ENCODE data around the gene ZNF862.

The ZNF862 gene

DNA sequence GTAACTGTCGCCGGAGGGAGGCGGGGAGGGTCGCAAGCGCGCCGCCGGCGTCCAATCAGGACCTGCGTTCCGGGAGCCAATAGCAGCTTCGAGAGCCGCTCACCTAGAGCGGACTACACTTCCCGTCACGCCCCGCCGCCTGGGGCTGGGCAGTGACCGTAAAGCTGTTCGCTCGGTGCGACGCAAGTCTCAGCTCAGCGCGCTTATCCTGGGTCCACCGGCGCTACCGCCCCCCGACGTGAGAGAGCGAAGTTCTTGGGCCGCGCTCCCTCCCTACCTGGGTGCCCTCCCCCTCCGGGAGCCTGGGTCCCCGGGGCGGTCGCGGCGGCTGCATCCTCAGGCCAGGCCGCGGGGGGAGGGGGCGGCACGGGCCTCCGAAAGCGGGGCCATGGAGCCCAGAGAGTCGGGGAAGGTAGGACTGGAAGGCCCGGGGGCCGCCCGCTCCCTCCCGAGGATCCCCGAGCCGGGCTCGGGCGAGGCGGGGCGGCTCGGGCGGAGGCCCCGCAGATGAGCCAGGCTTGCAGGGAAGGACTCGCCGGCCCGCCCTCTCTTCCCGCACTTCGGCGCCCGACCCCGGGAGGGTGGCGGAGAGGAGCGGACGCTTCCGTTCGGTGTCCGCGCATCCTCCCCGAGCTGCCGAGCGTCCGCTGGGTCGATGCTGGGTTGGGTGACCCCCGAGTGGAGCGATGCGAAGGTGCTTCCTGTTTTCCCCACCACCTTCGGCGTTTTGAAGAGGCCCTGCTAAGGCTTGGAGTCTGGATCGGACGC, at the start of gene ZNF862:
TSS of gene ZNF862 (plus strand) at position 152 of the 768 bp plus-strand sequence. CDS start at position 389, 237 bp downstream.
- peak; percentile 72 for DNase-seq (ENCODE audit: low read depth)

DNA sequence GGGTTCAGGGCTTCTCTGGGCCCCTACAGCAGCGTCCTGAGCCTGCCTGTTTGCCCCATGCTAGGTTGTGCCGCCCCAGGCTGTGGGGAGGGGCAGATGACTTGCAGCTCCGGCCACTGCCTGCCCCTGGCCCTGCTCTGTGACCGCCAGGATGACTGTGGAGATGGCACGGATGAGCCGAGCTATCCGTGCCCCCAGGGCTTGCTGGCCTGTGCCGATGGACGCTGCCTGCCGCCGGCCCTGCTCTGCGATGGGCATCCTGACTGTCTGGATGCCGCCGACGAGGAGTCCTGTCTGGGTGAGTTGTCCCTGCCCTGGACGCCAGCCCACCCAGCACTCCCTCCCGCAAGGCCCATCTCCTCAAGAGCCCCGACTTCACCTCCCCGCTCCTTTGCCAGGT, 49.1 kb upstream of the ZNF862 start:
- no peak for DNase-seq (ENCODE audit: low read depth)

DNA sequence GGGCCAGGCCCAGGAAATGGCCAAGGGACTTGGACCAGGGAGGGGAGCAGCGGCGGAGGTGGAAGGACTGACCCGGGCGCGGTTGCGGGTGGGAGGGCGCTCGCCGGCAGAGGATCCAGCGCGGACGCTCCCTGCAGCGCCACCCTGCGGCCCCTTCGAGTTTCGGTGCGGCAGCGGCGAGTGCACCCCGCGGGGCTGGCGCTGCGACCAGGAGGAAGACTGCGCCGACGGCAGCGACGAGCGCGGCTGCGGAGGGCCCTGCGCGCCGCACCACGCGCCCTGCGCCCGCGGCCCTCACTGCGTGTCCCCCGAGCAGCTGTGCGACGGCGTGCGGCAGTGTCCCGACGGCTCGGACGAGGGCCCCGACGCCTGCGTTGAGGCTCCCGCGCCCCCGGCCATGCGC, 48.0 kb upstream of the ZNF862 start:
- no peak for DNase-seq (ENCODE audit: low read depth)

DNA sequence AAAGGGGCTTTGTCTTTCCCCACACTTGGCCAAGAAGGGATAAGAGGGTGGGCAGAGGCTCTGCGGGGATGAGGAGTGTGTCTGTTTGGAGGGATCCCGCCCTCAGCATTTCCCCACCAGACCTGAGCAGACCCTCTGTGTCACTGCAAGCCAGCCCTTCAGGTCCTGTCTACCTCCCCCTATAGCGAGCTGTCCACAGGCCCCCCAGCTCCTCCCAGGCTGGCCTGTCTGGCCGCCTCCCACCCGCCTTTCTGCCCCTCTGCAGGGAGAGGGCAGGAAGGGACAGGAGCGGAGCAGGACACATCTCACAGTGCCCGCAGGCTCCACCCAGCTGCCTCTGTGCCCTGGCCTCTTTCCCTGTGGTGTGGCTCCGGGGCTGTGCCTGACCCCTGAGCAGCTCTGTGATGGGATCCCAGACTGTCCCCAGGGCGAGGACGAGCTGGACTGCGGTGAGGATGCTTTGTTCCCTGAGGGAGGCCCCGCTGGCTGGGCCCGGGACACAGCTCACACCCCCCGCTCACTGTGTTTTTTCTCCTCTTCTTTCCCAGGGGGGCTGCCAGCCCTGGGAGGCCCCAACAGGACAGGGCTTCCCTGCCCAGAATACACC, 47.3 kb upstream of the ZNF862 start:
- no peak for DNase-seq (ENCODE audit: low read depth)

DNA sequence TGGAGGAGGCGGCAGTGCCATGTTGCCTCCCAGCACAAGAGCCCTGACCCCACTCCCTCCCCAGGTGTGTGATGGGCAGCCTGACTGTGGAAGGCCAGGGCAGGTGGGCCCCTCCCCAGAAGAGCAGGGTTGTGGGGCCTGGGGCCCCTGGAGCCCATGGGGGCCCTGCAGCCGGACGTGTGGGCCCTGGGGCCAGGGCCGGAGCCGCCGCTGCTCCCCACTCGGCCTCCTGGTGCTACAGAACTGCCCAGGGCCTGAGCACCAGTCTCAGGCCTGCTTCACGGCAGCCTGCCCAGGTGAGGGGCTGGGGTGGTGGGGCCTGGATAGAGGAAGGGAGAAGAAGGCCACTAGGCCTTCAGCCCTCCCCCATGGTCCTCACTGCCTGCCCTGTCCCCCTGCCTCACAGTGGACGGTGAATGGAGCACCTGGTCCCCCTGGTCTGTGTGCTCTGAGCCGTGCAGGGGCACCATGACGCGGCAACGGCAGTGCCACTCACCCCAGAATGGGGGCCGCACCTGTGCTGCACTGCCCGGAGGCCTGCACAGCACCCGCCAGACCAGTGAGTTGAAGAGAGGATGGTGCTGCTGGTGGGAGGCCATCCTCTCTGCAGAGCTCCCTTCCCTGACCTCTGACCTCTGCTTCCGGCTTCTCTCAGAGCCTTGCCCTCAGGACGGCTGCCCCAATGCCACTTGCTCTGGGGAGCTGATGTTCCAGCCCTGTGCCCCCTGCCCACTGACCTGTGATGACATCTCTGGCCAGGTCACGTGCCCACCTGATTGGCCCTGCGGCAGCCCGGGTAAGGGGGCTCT, 46.6 kb upstream of the ZNF862 start:
- DNase-seq (ENCODE audit: low read depth), result no peak

DNA sequence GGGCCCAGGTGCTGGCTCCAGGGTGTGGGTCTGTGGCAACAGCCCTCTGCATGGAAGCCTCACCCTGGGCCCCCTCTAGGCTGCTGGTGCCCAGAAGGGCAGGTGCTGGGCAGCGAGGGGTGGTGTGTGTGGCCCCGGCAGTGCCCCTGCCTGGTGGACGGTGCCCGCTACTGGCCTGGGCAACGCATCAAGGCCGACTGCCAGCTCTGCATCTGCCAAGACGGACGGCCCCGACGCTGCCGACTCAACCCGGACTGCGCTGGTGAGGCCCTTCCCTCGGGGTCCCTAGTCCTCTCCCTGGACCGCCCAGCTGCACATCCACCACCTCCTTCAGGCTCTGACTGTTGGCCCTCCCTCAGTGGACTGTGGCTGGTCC, 46.0 kb upstream of the ZNF862 start:
- no peak for DNase-seq (ENCODE audit: low read depth)

DNA sequence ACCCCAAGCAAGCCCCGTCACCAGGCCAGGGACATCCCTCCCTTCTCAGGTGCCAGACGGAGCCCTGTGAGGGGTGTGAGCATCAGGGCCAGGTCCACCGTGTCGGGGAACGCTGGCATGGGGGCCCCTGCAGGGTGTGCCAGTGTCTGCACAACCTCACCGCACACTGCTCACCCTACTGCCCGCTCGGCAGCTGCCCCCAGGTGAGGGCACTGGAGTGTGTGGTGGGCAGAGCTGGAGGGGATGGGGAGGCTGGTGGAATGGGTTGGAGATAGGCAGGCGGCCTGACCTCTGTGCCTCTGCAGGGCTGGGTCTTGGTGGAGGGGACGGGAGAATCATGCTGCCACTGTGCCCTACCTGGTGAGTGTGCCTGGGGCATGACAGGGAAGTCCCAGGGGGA, 44.9 kb upstream of the ZNF862 start:
- DNase-seq (ENCODE audit: low read depth), result no peak

DNA sequence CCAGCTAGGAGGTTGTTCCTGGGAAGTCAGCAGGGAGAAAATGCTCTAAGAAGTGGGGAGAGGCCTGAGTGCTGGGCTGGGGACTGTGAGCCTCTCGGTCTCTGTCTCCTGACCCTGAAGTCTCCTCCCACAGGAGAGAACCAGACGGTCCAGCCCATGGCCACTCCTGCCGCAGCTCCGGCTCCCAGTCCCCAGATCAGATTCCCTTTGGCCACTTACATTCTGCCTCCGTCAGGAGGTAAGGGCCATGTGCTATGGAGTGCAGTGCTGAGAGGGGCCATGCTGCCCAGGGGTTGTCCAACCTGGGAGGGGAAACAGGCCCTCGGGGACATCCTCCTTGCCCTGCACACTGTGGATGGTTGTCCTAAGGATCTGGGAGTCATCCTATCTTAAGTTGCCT, 43.5 kb upstream of the ZNF862 start:
- no peak for DNase-seq (ENCODE audit: low read depth)

DNA sequence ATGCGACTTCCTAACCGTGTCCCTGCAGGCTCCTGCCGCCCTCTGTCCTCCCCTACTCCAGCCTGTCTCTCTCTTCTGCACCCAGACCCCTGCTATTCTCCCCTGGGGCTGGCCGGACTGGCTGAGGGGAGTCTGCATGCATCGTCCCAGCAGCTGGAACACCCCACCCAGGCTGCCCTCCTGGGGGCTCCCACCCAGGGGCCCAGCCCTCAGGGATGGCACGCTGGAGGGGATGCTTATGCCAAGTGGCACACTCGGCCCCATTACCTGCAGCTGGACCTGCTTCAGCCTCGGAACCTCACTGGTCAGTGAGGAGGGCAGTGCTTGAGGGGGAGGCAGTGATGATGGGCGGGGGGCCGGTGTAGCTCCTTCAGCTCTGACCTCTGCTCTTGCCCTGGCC, 43.0 kb upstream of the ZNF862 start:
- no peak for DNase-seq (ENCODE audit: low read depth)

DNA sequence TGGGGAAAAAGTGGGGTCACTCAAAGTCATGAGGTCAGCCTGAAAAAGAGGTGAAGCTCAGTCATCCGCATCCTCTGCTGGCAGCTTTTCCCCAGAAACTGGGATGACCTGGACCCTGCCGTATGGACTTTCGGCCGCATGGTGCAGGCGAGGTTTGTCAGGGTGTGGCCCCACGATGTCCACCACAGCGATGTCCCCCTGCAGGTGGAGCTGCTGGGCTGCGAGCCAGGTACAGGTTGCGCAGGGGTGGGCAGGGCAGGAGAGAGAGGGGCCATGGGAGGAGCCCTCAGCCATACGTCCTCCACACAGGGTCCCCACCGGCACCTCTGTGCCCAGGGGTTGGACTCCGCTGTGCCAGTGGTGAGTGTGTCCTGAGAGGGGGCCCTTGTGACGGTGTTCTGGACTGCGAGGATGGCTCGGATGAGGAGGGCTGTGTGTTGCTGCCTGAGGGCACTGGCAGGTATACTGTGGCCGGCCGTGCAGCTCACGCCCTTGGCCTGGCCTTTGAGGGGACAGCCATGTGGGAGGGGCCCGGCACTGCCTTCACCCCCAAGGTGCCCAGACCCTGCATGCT, 41.8 kb upstream of the ZNF862 start:
- no peak for DNase-seq (ENCODE audit: low read depth)

DNA sequence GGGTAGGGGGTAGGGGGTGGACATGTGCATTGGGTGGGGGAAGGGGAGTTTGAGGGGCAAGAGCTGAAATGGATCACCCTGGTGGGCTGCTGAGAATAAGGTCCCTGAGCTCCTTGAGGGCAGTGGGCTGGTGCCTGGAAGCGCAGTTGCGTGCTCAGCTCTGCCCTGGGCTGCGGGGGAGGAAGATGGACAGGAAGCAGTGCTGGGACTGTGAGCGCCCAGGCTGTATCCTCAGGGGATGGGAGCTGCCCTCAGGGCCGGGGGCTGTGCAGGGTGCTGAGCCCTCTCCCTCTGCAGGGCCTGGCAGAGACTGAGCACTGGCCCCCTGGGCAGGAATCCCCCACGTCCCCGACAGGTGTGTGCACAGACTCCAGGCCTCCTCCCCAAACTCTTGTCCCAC, 40.4 kb upstream of the ZNF862 start:
- no peak for DNase-seq (ENCODE audit: low read depth)

DNA sequence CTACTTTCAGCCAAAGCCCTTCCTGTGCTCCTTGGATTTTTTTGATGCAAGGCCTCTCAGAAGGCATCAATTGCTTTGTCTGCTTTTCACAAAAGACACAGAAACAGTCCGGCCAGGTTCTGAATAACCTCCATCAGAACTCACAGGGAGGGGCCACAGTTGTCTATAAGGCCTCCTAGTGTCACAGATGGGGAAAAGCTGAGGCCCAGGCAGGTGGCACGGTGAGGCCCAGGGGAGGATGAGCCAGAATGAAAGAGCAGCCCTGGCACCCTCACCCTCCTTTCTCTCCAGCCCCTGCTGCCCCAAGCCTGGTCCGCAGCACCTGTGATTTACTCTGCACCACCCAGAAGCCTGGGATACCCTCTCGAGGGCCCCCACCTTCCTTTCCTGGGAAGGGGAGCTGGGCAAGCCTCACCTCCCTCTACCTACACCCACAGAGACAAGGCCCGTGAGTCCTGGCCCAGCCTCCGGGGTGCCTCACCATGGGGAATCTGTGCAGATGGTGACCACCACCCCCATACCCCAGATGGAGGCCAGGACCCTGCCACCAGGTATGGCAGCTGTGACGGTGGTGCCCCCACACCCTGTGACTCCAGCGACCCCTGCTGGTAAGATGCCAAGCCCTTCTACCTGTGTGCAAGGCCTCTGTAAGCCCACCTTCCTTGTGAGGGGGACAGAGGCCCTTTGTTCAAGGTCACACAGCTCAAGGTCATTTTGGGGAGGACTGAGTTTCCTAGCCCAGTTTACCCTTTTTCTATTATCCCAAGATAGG, 38.6 kb upstream of the ZNF862 start:
- no peak for DNase-seq (ENCODE audit: low read depth)

DNA sequence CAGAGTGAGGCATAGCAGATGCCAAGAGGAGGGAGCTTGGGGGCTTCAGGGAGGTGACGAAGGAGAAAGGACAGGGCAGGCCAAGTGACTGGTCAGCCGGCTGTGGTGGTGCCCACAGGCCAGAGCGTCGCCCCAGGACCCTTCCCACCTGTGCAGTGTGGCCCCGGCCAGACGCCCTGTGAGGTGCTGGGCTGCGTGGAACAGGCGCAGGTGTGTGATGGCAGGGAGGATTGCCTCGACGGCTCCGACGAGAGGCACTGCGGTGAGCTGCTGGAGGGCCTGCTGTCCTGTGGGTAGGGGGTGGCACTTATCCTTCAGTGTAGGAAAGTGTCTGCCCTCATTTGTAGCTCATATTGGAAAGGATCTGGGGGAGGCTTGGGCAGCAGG, 38.0 kb upstream of the ZNF862 start:
- DNase-seq (ENCODE audit: low read depth), result no peak

DNA sequence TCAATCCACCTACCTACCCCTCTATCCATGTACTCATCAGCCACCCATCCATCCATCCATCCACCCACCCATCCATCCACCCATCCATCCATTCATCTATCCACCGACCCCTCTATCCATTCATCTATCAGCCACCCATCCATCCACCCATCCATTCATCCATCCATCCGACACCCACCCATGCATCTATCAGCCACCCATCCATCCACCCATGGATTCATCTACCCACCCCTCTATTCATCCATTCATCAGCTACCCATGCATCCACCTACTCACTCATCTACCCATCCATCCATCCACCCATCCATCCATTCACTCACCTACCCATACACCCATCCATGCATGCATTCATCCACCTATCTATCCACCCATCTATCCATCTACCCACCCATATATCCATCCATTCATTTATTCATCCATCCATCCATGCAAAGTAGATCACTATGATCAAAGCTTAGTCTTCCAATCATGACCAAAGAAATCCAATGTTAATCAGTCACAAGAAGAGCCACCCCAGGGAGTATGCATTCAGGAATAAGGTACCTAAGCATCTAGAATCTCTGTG, 37.1 kb upstream of the ZNF862 start:
- no peak for DNase-seq (ENCODE audit: low read depth)

DNA sequence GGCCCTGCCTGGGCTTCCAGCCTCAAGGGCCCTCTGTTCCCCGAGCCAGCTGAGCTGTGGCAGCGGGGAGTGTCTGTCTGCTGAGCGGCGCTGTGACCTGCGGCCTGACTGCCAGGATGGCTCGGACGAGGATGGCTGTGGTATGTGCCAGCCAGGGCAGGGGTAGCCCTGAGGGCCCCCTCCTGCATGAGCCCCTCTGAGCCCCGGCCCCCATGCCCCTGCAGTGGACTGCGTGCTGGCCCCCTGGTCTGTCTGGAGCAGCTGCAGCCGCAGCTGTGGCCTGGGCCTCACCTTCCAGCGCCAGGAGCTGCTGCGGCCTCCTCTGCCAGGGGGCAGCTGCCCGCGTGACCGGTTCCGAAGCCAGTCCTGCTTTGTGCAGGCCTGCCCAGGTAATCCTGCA, 36.4 kb upstream of the ZNF862 start:
- no peak for DNase-seq (ENCODE audit: low read depth)

DNA sequence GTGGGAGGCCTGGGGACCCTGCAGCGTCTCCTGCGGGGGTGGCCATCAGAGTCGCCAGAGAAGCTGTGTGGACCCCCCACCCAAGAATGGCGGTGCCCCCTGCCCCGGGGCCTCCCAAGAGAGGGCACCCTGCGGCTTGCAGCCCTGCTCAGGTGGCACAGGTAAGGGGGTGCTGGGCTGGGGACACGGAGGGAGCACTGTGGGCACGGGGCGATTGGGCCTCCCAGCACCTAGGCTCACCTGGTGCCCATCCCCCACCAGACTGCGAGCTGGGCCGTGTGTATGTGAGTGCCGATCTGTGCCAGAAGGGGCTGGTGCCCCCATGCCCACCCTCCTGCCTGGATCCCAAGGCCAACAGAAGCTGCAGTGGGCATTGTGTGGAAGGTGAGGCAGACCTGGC, 35.2 kb upstream of the ZNF862 start:
- DNase-seq (ENCODE audit: low read depth), result no peak

DNA sequence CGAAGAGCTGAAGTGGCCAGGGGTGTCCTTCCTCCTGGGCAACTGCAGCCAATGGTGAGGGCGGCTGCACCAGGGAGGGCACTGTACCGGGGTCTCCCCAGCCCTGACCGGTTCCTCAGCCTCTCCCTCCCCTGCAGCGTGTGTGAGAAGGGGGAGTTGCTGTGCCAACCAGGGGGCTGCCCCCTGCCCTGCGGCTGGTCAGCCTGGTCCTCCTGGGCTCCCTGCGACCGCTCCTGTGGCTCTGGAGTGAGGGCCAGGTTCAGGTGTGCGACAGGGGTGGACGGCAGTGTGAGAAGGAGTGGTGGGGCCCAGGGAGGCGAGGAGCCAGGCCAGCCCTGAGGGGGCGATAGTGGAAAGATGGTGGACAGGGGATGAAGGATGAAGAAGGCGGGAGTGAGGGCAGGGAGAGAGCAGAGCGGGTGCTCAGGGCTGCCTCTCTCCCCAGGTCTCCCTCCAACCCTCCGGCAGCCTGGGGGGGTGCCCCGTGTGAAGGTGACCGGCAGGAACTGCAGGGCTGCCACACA, 34.6 kb upstream of the ZNF862 start:
- no peak for DNase-seq (ENCODE audit: low read depth)

DNA sequence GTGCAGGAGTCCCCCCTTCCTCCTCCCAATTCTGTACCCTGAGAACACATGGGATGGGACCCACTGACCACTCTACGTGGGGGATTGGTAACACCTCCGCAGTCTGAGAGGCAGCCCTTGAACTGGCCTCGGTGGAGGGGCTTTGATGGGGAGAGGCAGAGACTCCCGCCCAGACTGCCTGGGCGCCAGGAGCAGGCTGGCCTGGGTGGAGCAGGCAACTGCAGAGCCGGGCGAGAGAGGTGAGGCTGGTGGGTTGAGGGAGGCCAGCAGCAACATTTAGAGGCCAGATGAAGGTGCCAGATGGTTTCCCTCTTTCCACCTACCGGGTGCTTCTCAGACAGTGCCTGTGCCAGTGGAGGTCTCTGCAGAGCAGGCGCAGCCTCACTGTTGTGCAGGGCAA, 34.1 kb upstream of the ZNF862 start:
- no peak for DNase-seq (ENCODE audit: low read depth)

DNA sequence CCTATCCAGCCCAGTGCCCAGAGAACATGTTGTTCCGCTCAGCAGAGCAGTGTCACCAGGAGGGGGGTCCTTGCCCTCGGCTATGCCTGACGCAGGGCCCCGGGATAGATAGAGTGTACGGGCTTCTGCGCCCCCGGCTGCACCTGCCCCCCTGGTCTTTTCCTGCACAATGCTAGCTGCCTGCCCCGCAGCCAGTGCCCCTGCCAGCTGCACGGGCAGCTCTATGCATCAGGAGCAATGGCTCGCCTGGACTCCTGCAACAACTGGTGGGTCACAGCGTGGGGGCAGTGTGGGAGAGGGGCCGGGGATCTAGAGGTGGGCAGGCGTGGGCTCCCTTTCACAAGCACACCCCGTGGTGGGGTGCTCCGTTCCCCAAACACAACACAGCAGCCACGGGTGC, 31.4 kb upstream of the ZNF862 start:
- DNase-seq (ENCODE audit: low read depth), result no peak

DNA sequence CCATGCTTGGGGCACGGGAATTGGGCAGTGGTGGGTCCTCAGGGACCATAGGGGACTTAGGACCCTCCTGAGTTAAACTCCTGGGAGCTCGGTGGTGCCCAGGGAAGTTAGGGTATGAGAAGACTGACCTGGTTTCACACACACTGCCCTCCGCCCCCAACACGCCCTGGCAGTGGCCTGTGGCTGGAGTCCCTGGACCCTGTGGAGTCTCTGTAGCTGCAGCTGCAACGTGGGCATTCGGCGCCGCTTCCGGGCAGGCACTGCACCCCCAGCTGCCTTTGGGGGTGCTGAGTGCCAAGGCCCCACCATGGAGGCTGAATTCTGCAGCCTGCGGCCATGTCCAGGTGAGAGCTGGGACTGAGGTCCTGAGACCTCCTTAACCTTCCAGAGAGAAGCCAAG, 29.9 kb upstream of the ZNF862 start:
- DNase-seq (ENCODE audit: low read depth), result no peak

DNA sequence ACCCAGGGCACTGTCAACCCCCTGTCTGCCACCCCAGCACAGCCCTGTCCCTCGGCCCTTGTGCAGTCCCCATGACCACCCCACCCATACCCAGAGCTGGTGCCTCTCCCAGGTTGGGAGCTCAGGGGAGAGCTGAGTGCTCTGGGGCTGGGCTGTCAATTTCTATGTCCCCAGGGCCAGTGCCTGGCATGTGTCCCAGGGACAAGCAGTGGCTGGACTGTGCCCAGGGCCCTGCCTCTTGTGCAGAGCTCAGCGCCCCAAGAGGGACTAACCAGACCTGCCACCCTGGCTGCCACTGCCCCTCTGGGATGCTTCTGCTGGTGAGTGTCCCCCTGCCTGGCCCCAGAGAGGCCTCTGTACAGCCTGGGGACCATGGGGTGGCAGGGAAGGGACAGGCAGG, 29.0 kb upstream of the ZNF862 start:
- DNase-seq (ENCODE audit: low read depth), result no peak

DNA sequence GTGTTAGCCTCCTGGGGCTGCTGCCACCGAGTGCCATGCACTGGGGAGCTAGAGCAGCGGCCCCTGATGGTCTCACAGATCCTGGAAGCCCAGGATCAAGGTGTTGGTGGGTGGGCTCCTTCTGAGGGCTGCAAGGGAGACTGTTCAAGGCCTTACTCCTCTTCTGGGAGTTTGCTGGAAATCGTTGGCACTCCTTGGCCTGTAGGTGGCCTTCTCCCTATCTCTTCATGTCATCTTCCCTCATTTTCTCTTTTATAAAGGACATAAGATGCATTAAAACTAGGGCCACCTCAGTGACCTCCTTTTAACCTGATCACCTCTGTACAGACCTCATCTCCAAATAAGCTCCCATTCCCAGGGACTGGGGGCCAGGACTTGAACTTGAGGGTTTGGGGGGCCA, 27.0 kb upstream of the ZNF862 start:
- no peak for DNase-seq (ENCODE audit: low read depth)

Measured in HS-5 (cell line).